Right lung (tissue), 5 donors: ENCODE measurements around the gene PRELID3B. TPM values are rescaled to one million over a fixed set of nuclear protein-coding genes. Genes with fewer than 3 reads are reported as not detected.
"Not testable (repeated sequence)": the region's sequence is repeated elsewhere in the genome, so short reads cannot be mapped to it uniquely, and the experiment has no call there.

Experiments
- DNase-seq, 2 donors: peaks; one replicate each; pipeline ENCODE4 v3.0.0-alpha.2; 2013
- polyA plus RNA-seq, 5 donors: library from polyadenylated mRNA; unstranded; fragments of 120-200 nt; gene quantifications; one replicate each; pipeline versions ENCODE4 v1.2.1 to v1.2.3, GENCODE V29; 2013; ENCODE audit warnings: inconsistent platforms in 1 of 5, low replicate concordance in 1 of 5; ENCODE audit not compliant: insufficient read length in 5 of 5, insufficient read depth in 1 of 5

Gene PRELID3B
- polyA plus RNA-seq, 5 donors: 46.3 to 66.9 (median 55.5) TPM

GRCh38 chr20:59055302-59055701 lies 12.7 kb upstream of the PRELID3B start:
- DNase-seq: no peak

GRCh38 chr20:59051666-59052185 lies 9.1 kb upstream of the PRELID3B start:
- DNase-seq: no peak

GRCh38 chr20:59050437-59050836 lies 7.9 kb upstream of the PRELID3B start:
- DNase-seq: no peak

DNA sequence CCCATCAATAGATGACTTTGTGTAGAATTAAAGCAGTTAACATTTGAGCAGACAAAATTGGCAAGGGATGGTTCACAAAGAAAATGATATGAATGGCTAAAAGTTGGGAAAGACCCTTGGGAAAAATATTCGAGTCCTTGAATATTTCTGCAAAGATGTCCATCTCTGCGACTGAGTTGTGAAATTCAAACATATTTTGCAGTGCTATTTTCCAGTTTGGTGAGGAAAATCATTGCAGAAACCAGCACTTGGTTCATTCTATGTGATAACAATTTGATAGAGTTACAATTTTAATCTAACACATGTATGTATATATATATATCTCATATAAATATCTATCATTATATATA lies 6.1 kb upstream of the PRELID3B start:
- no peak for DNase-seq

GRCh38 chr20:59047938-59048680 lies 5.5 kb upstream of the PRELID3B start:
- peak in 1 of 2 donors; percentile 13 for DNase-seq

DNA sequence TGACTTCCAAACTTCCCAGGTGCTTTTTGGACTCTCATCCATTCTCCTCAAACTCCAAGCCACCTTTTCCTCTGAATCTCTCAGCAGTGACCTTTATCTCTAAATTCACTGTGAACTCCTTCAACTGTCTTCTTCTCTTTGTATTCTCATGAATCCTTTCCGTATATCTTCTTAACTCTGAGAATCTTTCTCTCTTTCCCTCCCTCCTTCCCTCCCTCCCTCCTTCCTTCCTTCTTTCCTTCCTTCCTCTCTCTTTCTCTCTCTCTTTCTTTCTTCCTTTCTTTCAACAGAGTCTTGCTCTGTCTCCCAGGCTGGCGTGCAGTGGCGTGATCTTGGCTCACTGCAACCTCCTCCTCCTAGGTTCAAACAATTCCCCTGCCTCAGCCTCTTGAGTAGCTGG lies 4.3 kb upstream of the PRELID3B start:
- no peak for DNase-seq

DNA sequence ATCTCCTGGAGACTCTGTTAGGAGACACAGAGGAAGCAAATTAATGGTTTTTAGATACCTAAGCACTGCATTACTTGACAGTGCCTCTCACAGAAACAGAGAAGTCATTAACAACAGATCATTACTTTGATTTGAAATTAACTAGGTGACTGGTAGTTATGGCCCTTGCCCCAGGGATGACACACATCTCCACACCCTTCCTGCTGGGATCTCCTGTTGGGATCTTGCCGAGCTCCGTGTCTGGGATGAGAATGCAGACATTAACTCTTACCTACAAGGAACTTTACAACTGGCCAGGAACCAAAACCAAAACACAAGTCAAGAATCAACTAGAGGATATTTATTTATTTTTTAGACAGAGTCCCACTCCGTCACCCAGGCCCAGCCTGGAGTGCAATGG lies 2.2 kb upstream of the PRELID3B start:
- DNase-seq: no peak

GRCh38 chr20:59044295-59044694 lies 1.7 kb upstream of the PRELID3B start:
- DNase-seq: no peak

- DNase-seq: no peak
Observed at GRCh38 chr20:59043698-59044097, 1.1 kb upstream of the PRELID3B start.

GRCh38 chr20:59042796-59043631 lies 428 bp upstream of the PRELID3B start:
- DNase-seq: peak; percentile 93

DNA sequence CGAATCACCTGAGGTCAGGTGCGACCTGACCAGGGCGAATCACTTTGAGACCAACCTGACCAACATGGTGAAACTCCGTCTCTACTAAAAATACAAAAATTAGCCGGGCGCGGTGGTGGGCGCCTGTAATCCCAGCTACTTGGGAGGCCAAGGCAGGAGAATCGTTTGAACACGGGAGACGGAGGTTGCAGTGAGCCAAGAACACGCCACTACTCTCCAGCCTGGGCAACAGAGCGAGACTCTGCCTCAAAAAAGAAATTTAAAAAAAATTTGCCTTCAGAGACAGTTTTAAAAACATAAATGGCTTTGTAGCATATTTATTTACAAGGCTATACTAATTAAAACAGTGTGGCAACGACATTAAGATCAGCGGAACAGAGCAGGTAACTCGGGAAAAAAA lies 1.1 kb downstream of the PRELID3B start:
- DNase-seq: not testable (repeated sequence)

GRCh38 chr20:59040667-59041066 lies 1.9 kb downstream of the PRELID3B start:
- no peak for DNase-seq

DNA sequence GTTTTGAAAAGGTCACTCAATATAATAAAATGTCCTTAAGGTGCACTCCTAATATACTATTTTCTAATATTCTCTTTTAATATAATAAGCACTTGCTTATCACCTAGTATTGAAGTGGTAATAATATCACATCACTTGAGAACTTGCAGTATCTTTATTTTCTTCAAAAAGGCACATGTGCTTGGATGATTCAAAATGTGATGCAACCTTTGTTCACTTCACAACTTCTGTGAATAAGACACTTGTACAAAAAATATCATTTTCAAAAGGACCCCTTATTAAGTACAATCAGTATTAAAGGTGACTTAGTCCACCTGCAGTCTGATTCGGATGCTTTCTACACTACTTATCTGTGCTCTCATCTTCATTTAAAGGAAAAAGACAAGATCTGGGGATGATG lies 3.4 kb downstream of the PRELID3B start:
- DNase-seq: no peak

GRCh38 chr20:59037386-59037785 lies 5.2 kb downstream of the PRELID3B start:
- DNase-seq: no peak

- DNase-seq: no peak
Observed at GRCh38 chr20:59035381-59035780, 7.2 kb downstream of the PRELID3B start.

GRCh38 chr20:59033616-59034165 lies 8.9 kb downstream of the PRELID3B start:
- no peak for DNase-seq

DNA sequence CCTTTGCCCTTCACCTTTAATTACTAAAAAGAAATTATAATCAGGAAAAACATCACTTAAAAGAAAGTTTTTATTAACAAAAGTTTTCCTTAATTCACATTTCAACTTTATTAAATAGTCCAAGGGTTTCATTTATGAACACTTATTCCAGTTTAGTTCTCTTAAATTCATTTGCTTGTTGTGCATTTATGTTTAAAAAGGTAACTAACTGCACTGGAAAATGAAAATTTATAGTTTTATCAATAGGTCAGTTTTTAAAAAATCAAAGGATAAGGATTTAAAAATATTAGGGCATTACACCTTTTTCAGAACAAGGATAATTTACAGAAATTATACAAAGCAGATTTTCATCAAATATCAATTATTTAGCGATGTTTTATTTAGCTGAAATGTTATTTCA lies 9.5 kb downstream of the PRELID3B start:
- no peak for DNase-seq

DNA sequence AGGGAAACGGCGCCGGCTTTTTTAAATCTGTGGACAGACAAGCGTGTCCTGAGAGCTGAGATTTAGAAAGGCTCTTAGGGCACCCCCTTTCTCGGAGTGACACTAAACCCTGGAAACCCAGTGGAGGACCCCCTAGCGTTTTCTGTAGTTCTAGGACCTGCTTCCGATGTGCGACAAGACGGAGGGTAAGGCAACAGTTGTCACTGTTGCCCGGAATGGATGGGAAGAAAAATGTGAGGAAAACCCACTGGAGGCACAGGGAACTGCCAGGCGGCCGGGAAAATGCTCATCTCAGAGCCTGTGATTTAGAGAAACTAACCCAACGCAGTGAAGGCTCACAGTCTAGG lies 9.9 kb downstream of the PRELID3B start:
- DNase-seq: no peak

DNA sequence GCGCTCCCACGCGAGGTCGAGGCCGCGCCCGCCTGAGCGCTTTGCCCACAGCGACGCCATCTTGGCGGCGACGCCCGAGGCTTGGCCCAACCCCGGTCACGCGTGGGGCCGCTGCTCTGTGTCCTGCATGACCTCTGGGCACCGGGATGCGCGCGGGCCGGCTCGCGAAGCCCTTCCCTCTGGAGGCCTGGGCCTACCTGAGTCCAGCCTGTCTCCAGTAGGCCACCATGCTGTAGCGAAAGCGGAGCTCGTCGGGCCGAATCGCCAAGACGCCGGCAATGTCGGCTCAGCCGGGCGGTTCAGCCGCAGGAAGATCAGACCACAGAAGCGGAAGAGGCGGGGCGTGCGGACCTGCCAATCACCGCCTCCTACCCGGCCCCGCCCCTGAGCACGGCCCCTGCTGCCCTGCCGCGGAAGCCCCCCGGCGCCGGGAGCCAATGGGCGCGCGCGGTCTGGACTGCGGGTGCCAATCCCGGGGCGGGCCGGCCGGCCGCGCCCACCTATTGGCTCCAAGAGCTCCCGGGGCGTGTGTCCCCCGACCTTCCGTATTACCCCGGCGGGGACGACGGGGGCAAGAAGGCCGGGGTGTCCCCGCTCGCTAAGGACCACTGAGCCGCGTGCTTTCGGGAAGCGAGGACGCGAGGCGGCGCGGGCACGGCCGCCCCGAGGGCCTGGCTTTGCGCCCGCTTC lies 10.4 kb downstream of the PRELID3B start, which contains the start of gene ATP5F1E:
ATP5F1E (minus strand) TSS at position 313 of the 690 bp plus-strand sequence; CDS start at position 229, 84 bp downstream.
- peak; percentile 92 to 93 for DNase-seq

- DNase-seq: no peak
Observed at GRCh38 chr20:59031564-59032022, 11.0 kb downstream of the PRELID3B start.

GRCh38 chr20:59030911-59031563 lies 11.5 kb downstream of the PRELID3B start:
- DNase-seq: no peak
